Endodermal cell (in vitro differentiated cells): Measurements from ENCODE around the gene FANK1. TPM values are rescaled to one million over a fixed set of nuclear protein-coding genes. Genes with fewer than 3 reads are reported as not detected.

Experiments used
- DNase-seq: peaks from one replicate; pipeline ENCODE4 v3.0.0-alpha.2; 2017
- H3K27ac ChIP-seq: 2 replicates; pipeline ENCODE4 v1.5.1; 2013; ENCODE audit warnings: mild to moderate bottlenecking, low read depth, low read length, moderate library complexity
- H3K27me3 ChIP-seq: 2 replicates; pipeline ENCODE4 v1.6.1; 2013; ENCODE audit warnings: mild to moderate bottlenecking, low read length, moderate library complexity; ENCODE audit not compliant: insufficient read depth, control insufficient read depth, poor library complexity, severe bottlenecking
- H3K36me3 ChIP-seq: 2 replicates; pipeline ENCODE4 v1.7.0; 2013; ENCODE audit warnings: mild to moderate bottlenecking, low read length, moderate library complexity; ENCODE audit not compliant: control insufficient read depth, insufficient read depth
- H3K4me1 ChIP-seq: one replicate; pipeline ENCODE4 v1.7.0; 2013; ENCODE audit warnings: low read length; ENCODE audit not compliant: control insufficient read depth, insufficient read depth
- H3K4me3 ChIP-seq: 2 replicates; pipeline ENCODE4 v1.5.1; 2013; ENCODE audit warnings: mild to moderate bottlenecking, low read length, moderate library complexity
- H3K9ac ChIP-seq: 2 replicates; pipeline ENCODE4 v1.6.1; 2013; ENCODE audit warnings: mild to moderate bottlenecking, low read length, moderate library complexity; ENCODE audit not compliant: poor library complexity, severe bottlenecking; ENCODE audit errors: extremely low read depth
- H3K9me3 ChIP-seq: 2 replicates; pipeline ENCODE4 v1.6.1; 2013; ENCODE audit warnings: mild to moderate bottlenecking, low read length, moderate library complexity; ENCODE audit not compliant: control insufficient read depth
- H3K27ac Mint-ChIP-seq: 2 replicates; pipeline ENCODE4 v1.8.0; 2020; ENCODE audit warnings: mixed read lengths
- H3K27me3 Mint-ChIP-seq: 2 replicates; pipeline ENCODE4 v1.8.0; 2021; ENCODE audit warnings: mild to moderate bottlenecking, mixed read lengths; ENCODE audit not compliant: insufficient read depth
- H3K36me3 Mint-ChIP-seq: 2 replicates; pipeline ENCODE4 v1.8.0; 2020; ENCODE audit warnings: low read depth, mixed read lengths
- H3K4me1 Mint-ChIP-seq: 2 replicates; pipeline ENCODE4 v1.8.0; 2020; ENCODE audit warnings: mixed read lengths
- H3K4me3 Mint-ChIP-seq: 2 replicates; pipeline ENCODE4 v1.8.0; 2020; ENCODE audit warnings: mild to moderate bottlenecking, moderate library complexity, mixed read lengths
- H3K9me3 Mint-ChIP-seq: 2 replicates; pipeline ENCODE4 v1.8.0; 2020; ENCODE audit warnings: mild to moderate bottlenecking, mixed read lengths
- CTCF ChIP-seq: fragments of 200-600 bp; sonication (generic); conservative IDR thresholded peaks from 2 replicates; pipeline ENCODE4 v1.5.0; 2021; ENCODE audit warnings: antibody characterized with exemption, mild to moderate bottlenecking
- WGBS, 2 experiments: methylation state at CpG; one replicate each; pipeline versions ENCODE4 v1.1.5 to v1.1.7; 2013; ENCODE audit warnings: missing lambda C conversion rate in 2 of 2, mixed read lengths in 1 of 2; ENCODE audit not compliant: insufficient coverage in 1 of 2, insufficient read length in 1 of 2; 5-methylcytosine and 5-hydroxymethylcytosine counted together
- total RNA-seq, 2 donors: library from RNA; stranded (reverse); fragmentation: NEBNext Ultra II Directional in 1 of 2; extraction: Animal tissue kit (Norgen Biotek cat#: 25700) in 1 of 2; gene quantifications; 2 replicates in 1 of 2; 3 replicates in 1 of 2; pipeline ENCODE4 v1.2.1, GENCODE V29; 2021

FANK1 gene
- total RNA-seq, 2 donors from 2014 or later = 7.7 to 10.0 TPM

- Mint-ChIP-seq H3K4me1 (peaks cover 8% of the 10 kb centered on the region), H3K4me3 (no peak overlapping the region), H3K27ac (no peak overlapping the region), H3K36me3 (peaks cover under 1% of the 10 kb centered on the region), H3K9me3 (peaks cover 5% of the 10 kb centered on the region), H3K27me3 (no peaks in the 10 kb centered on the region)
- no peaks in the 10 kb centered on the region for H3K27me3 ChIP-seq
- 94% methylated on average over 2 of the region's 2 CpGs; no CpG with 5 or more reads in 1 of the 2 experiments for WGBS, 2 experiments
- no peak overlapping the region for H3K27ac ChIP-seq
- no peaks in the 10 kb centered on the region for H3K4me1 ChIP-seq
- H3K9me3 ChIP-seq = no peaks in the 10 kb centered on the region
- no peak for DNase-seq
- H3K36me3 ChIP-seq = no peaks in the 10 kb centered on the region
- no peak overlapping the region for H3K9ac ChIP-seq
- TF ChIP-seq CTCF = no peak
- no peak overlapping the region for H3K4me3 ChIP-seq
Measured at GRCh38 chr10:125936331-125936730, 40.0 kb downstream of the FANK1 start.

- H3K36me3 ChIP-seq = no peaks in the 10 kb centered on the region
- H3K27ac Mint-ChIP-seq = no peak overlapping the region
- peaks cover 30% of the 10 kb centered on the region for H3K9me3 Mint-ChIP-seq
- no peaks in the 10 kb centered on the region for H3K27me3 Mint-ChIP-seq
- no peak overlapping the region for H3K4me3 ChIP-seq
- no peaks in the 10 kb centered on the region for H3K27me3 ChIP-seq
- no peak for DNase-seq
- H3K27ac ChIP-seq = no peak overlapping the region
- TF ChIP-seq CTCF = no peak
- H3K4me1 Mint-ChIP-seq = peaks cover 7% of the 10 kb centered on the region
- H3K9ac ChIP-seq = no peak overlapping the region
- H3K9me3 ChIP-seq = peaks cover 23% of the 10 kb centered on the region
- no peaks in the 10 kb centered on the region for H3K4me1 ChIP-seq
- H3K36me3 Mint-ChIP-seq = peaks cover 10% of the 10 kb centered on the region
- 83 to 92% methylated on average over 12 to 13 of the region's 13 CpGs for WGBS, 2 experiments
- H3K4me3 Mint-ChIP-seq = no peak overlapping the region
Measured at GRCh38 chr10:125940515-125940914, 44.2 kb downstream of the FANK1 start.

GRCh38 chr10:125951290-125951689 is 54.9 kb downstream of the FANK1 start:
- H3K27ac ChIP-seq = no peak overlapping the region
- peaks cover 32% of the 10 kb centered on the region for H3K9me3 ChIP-seq
- H3K9me3 Mint-ChIP-seq = peaks cover 47% of the 10 kb centered on the region
- H3K36me3 Mint-ChIP-seq = peaks cover 8% of the 10 kb centered on the region
- WGBS, 2 experiments = 81 to 100% methylated on average over 1 of the region's 1 CpG
- H3K4me1 ChIP-seq = no peaks in the 10 kb centered on the region
- no peak for TF ChIP-seq CTCF
- H3K4me1 Mint-ChIP-seq = no peaks in the 10 kb centered on the region
- no peak overlapping the region for H3K9ac ChIP-seq
- H3K27me3 Mint-ChIP-seq = peaks cover 3% of the 10 kb centered on the region
- H3K27me3 ChIP-seq = no peaks in the 10 kb centered on the region
- H3K36me3 ChIP-seq = no peaks in the 10 kb centered on the region
- DNase-seq = no peak
- no peak overlapping the region for H3K4me3 ChIP-seq
- no peak overlapping the region for H3K27ac Mint-ChIP-seq
- H3K4me3 Mint-ChIP-seq = no peak overlapping the region
